Osteocyte (in vitro differentiated cells): ENCODE measurements around the gene TMEM151A. TPM values are rescaled to one million over a fixed set of nuclear protein-coding genes. Genes with fewer than 3 reads are reported as not detected.
A peak's percentile ranks its signal among the peaks of the same experiment; 100 is the strongest.

Experiments
- DNase-seq: peaks from one replicate; pipeline ENCODE4 v3.0.0; 2021; ENCODE audit warnings: mixed read lengths; ENCODE audit not compliant: unreplicated experiment; ENCODE audit errors: extremely low spot score
- H3K27ac Mint-ChIP-seq: one replicate; pipeline ENCODE4 v1.8.0; 2021; ENCODE audit warnings: mild to moderate bottlenecking, mixed read lengths; ENCODE audit not compliant: unreplicated experiment
- H3K27me3 Mint-ChIP-seq: one replicate; pipeline ENCODE4 v1.8.0; 2021; ENCODE audit warnings: mixed read lengths; ENCODE audit not compliant: unreplicated experiment
- H3K36me3 Mint-ChIP-seq: one replicate; pipeline ENCODE4 v1.8.0; 2021; ENCODE audit warnings: mixed read lengths; ENCODE audit not compliant: unreplicated experiment
- H3K4me1 Mint-ChIP-seq: one replicate; pipeline ENCODE4 v1.8.0; 2021; ENCODE audit warnings: mixed read lengths; ENCODE audit not compliant: unreplicated experiment
- H3K4me3 Mint-ChIP-seq: one replicate; pipeline ENCODE4 v1.8.0; 2021; ENCODE audit warnings: mild to moderate bottlenecking, moderate library complexity, mixed read lengths; ENCODE audit not compliant: unreplicated experiment
- H3K9me3 Mint-ChIP-seq: one replicate; pipeline ENCODE4 v1.8.0; 2021; ENCODE audit warnings: mixed read lengths; ENCODE audit not compliant: unreplicated experiment
- total RNA-seq: library from RNA; stranded (reverse); gene quantifications from 2 replicates; pipeline ENCODE4 v1.2.1, GENCODE V29; 2021
- TF ChIP-seq, protein P1 (sequence below): fragments of 200-600 bp; sonication (generic); IDR thresholded peaks from 2 replicates; pipeline ENCODE4 v1.5.0; 2021; ENCODE audit warnings: antibody characterized with exemption, mild to moderate bottlenecking, moderate library complexity

TMEM151A gene
- total RNA-seq, 1 donor from 2014 or later: 0.46 TPM

DNA sequence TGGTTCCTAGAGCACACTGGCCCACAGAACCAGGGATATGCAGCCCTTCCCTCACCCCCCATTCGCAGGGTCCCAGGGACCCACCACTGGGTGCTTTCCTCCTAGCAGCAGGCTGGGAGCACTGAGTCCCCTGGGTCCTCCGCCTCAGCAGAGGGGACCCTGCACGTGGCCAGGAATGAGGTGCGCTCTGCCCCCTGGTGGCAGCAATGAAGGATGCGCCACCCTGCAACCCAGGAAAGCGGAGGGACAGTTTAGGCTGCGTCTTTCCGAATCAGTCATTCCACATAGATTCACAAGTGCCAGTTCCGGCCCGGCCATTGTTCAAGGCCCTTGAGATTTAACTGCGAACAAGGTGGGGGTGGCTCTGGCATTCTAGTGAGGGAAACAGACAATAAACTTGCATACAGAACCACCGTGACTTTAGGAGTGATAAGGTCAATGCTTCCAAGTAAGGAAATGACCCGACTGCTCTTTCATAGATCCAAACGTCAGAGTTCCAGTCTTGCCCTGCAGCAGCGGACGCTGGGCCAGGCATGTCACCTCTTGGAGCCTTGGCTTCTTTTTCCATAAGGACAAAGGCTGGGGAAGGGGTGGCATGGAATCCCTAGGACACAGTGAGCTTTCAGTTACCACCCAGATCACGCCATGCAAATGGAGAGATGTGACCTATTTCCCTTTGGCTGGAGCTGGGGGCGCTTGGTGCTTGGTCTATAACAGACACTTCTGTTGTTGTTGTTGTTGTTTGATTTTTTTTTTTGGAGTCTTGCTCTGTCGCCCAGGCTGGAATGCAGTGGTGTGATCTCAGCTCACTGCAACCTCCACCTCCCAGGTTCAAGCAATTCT lies 36.8 kb downstream of the TMEM151A start:
- TF ChIP-seq, protein P1, sequence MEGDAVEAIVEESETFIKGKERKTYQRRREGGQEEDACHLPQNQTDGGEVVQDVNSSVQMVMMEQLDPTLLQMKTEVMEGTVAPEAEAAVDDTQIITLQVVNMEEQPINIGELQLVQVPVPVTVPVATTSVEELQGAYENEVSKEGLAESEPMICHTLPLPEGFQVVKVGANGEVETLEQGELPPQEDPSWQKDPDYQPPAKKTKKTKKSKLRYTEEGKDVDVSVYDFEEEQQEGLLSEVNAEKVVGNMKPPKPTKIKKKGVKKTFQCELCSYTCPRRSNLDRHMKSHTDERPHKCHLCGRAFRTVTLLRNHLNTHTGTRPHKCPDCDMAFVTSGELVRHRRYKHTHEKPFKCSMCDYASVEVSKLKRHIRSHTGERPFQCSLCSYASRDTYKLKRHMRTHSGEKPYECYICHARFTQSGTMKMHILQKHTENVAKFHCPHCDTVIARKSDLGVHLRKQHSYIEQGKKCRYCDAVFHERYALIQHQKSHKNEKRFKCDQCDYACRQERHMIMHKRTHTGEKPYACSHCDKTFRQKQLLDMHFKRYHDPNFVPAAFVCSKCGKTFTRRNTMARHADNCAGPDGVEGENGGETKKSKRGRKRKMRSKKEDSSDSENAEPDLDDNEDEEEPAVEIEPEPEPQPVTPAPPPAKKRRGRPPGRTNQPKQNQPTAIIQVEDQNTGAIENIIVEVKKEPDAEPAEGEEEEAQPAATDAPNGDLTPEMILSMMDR: peak; percentile 97
- peak; percentile 92 for DNase-seq
- H3K27ac Mint-ChIP-seq: peak overlapping the region; percentile 87
- no peak overlapping the region for H3K4me3 Mint-ChIP-seq
- H3K9me3 Mint-ChIP-seq: no peaks in the 10 kb centered on the region
- H3K36me3 Mint-ChIP-seq: peaks cover 6% of the 10 kb centered on the region
- H3K27me3 Mint-ChIP-seq: no peaks in the 10 kb centered on the region
- H3K4me1 Mint-ChIP-seq: peaks cover 60% of the 10 kb centered on the region

DNA sequence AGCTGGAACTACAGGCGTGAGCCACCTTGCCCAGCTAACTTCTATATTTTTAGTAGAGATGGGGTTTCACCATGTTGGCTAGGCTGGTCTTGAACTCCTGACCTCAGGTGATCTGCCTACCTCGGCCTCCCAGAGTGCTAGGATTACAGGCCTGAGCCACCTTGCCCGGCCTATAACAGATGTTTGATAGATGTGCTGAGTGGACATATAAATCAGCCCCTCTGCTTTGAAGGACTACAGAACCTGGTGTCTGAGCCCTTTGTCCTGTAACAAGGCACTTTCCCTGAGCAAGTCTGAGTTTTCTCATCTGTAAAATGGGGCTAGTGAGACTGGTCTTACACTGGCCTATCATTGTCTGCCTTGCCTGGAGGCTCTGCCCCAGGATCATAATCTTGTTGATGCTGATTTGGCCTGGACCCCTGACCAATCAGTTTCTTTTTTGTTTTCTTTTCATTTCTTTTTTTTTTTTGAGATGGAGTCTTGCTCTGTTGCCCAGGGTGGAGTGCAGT lies 37.5 kb downstream of the TMEM151A start:
- no peak for DNase-seq
- TF ChIP-seq, protein P1: no peak
- H3K36me3 Mint-ChIP-seq: peaks cover 6% of the 10 kb centered on the region
- H3K27me3 Mint-ChIP-seq: no peaks in the 10 kb centered on the region
- H3K9me3 Mint-ChIP-seq: no peaks in the 10 kb centered on the region
- peaks cover 57% of the 10 kb centered on the region for H3K4me1 Mint-ChIP-seq
- peak overlapping the region; percentile 87 for H3K27ac Mint-ChIP-seq
- no peak overlapping the region for H3K4me3 Mint-ChIP-seq

DNA sequence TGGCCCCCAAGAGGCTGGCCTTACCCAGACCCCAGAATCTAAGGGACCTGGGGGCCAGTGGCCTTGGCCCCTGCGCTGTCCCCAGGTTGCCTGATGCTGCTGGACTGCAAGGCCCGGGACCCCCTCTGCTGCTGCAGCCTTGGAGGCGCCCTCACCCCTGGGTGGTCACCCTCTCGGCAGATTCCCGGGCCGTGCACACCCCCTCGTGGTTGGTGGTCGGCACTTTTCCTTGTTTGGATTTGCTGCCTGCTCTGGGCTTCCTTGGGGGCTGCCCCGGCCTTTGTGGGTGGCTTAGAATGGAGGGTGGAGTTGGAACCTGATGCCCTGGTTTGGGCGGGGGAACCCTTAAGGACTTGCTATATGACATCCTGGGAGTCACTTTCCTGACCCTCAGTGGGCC lies 39.2 kb downstream of the TMEM151A start:
- H3K4me3 Mint-ChIP-seq: no peak overlapping the region

DNA sequence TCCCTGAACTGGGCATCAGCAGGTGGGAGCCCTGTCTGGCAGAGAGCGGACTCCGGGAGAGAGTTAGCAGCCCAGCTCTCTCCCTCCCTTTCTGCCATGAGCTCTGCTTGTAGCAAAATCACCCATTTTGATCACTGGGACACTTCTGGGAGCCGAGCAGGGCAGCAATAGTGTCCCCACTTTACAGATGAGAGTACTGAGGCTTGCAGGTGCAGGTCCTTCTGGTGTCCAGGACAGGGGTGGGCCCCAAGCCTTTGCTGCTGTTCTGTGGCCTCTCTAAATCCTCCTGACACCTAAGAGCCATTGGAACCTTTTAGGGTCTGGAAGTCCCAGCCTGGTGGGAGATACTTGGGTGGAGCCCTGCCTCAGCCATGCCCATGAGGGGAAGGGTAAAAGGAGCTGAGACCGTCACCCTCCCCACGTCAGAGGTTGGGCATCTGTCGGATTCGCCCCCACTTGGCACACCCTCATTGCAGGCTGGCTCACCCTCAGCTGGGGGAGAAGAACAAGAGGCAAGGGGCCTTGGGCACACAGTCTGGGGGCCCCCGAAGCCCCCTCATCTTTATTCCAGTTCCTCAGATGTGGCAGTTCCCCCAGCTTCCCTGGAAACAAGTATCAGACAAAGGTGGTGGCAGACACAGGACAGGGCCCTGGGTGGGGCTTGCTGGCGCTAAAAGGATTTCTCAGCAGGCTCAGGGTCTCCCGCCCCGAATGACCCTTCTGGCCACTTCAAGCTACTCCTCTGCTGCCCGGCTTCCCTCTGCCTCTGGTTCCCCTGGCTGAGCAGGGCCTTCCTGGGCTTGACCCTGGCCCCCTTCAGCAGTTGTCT lies 40.1 kb downstream of the TMEM151A start:
- no peak overlapping the region for H3K4me3 Mint-ChIP-seq
- DNase-seq: no peak
- H3K27me3 Mint-ChIP-seq: no peaks in the 10 kb centered on the region
- no peak overlapping the region for H3K27ac Mint-ChIP-seq
- no peaks in the 10 kb centered on the region for H3K9me3 Mint-ChIP-seq
- peaks cover 50% of the 10 kb centered on the region for H3K4me1 Mint-ChIP-seq
- TF ChIP-seq, protein P1: no peak
- peaks cover 6% of the 10 kb centered on the region for H3K36me3 Mint-ChIP-seq

More for the DNA sequence above, 39.2 kb downstream of the TMEM151A start:
- no peaks in the 10 kb centered on the region for H3K27me3 Mint-ChIP-seq
- H3K27ac Mint-ChIP-seq: no peak overlapping the region
- no peaks in the 10 kb centered on the region for H3K9me3 Mint-ChIP-seq
- TF ChIP-seq, protein P1: no peak
- DNase-seq: no peak
- H3K4me1 Mint-ChIP-seq: peaks cover 48% of the 10 kb centered on the region
- H3K36me3 Mint-ChIP-seq: peaks cover 6% of the 10 kb centered on the region
